Prostate gland (tissue), 2 donors: Measurements from ENCODE around the gene SLC22A17. TPM values are rescaled to one million over a fixed set of nuclear protein-coding genes. Genes with fewer than 3 reads are reported as not detected.
"Not testable (repeated sequence)": the region's sequence is repeated elsewhere in the genome, so short reads cannot be mapped to it uniquely, and the experiment has no call there.

Experiments
- DNase-seq: peaks from one replicate; pipeline ENCODE4 v3.0.0-alpha.2; 2019; ENCODE audit warnings: low spot score
- H3K27ac ChIP-seq, 2 donors: fragments of 200-600 bp; sonication (generic); 2 replicates each; pipeline ENCODE4 v1.5.1; 2017 to 2019
- H3K27me3 ChIP-seq: fragments of 200-600 bp; sonication (generic); replicated peaks from 2 replicates; pipeline ENCODE4 v1.5.1; 2019; ENCODE audit not compliant: insufficient read depth
- H3K36me3 ChIP-seq, 2 donors: fragments of 200-600 bp; sonication (generic); 1 replicate in 1 of 2; 2 replicates in 1 of 2; pipeline versions ENCODE4 v1.5.1 to v1.8.1; 2017 to 2019
- H3K4me1 ChIP-seq: fragments of 200-600 bp; sonication (generic); replicated peaks from 2 replicates; pipeline ENCODE4 v1.5.1; 2019
- H3K4me3 ChIP-seq, 2 donors: fragments of 200-600 bp; sonication (generic); 2 replicates each; pipeline ENCODE4 v1.5.1; 2017 to 2019
- H3K9me3 ChIP-seq: fragments of 200-600 bp; sonication (generic); 2 replicates; pipeline ENCODE4 v1.5.1; 2017
- POLR2A ChIP-seq: fragments of 450-650 bp; IDR thresholded peaks from one replicate; pipeline ENCODE4 v1.6.1; 2016; ENCODE audit warnings: antibody characterized with exemption, mild to moderate bottlenecking
- POLR2AphosphoS5 ChIP-seq: sonication (generic); formaldehyde crosslinking; IDR thresholded peaks from one replicate; pipeline ENCODE4 v1.6.1; 2017; ENCODE audit warnings: antibody characterized with exemption
- WGBS: methylation state at CpG from one replicate; pipeline ENCODE4 v1.1.5; 2018; 5-methylcytosine and 5-hydroxymethylcytosine counted together
- intact Hi-C: fragments of 100-400 bp; cut with DNase I; formaldehyde crosslinking; loops from one replicate; pipeline ENCODE4 v1.14.2; 2022
- total RNA-seq, 2 donors: library from RNA; depleted of rRNA; stranded (reverse); fragments of >200 nt; gene quantifications; one replicate each; pipeline ENCODE4 v1.1.0, GENCODE V29; 2016
- TF ChIP-seq, protein P1 (sequence below), 4 experiments: fragments of 200-600 bp in 2 of 4; fragments of 450-650 bp in 2 of 4; sonication (generic) in 2 of 4; IDR thresholded peaks; 1 replicate in 3 of 4; 2 replicates in 1 of 4; pipeline ENCODE4 v1.5.1; 2016 to 2019; ENCODE audit warnings: antibody characterized with exemption in 4 of 4, mild to moderate bottlenecking in 2 of 4, moderate library complexity in 2 of 4

Gene SLC22A17
- total RNA-seq, 2 donors from 2014 or later: 207 to 351 TPM

DNA sequence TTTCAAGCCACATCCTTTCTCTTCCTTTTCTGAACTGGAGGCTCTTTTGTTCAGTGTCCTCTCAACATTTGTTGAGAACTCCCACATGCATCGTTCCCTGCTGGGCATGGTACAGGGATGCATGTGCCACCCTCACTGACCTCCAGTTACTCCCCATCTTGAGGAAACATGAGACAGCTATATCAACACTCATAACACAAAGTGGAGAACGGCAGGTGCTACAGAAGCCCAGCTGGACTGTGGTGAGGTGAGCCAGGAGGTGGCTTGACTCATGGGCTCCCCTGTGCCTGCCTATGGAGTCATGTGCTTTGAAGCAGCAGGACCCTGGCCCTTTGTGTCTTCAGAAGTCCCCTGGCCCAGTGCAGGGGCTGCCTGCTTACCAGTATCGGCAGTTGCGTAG, 45.7 kb upstream of the SLC22A17 start:
- intact Hi-C loops: no loop called here
- DNase-seq: no peak
- no peak overlapping the region for H3K27ac ChIP-seq
- 74% methylated on average over 4 of the region's 4 CpGs for WGBS
- no peak overlapping the region for H3K4me3 ChIP-seq
- no peaks in the 10 kb centered on the region for H3K4me1 ChIP-seq
- TF ChIP-seq POLR2A (no peak), POLR2AphosphoS5 (no peak)
- TF ChIP-seq, protein P1, sequence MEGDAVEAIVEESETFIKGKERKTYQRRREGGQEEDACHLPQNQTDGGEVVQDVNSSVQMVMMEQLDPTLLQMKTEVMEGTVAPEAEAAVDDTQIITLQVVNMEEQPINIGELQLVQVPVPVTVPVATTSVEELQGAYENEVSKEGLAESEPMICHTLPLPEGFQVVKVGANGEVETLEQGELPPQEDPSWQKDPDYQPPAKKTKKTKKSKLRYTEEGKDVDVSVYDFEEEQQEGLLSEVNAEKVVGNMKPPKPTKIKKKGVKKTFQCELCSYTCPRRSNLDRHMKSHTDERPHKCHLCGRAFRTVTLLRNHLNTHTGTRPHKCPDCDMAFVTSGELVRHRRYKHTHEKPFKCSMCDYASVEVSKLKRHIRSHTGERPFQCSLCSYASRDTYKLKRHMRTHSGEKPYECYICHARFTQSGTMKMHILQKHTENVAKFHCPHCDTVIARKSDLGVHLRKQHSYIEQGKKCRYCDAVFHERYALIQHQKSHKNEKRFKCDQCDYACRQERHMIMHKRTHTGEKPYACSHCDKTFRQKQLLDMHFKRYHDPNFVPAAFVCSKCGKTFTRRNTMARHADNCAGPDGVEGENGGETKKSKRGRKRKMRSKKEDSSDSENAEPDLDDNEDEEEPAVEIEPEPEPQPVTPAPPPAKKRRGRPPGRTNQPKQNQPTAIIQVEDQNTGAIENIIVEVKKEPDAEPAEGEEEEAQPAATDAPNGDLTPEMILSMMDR (IDR thresholded peaks at IDR 0.05): no peak
- H3K9me3 ChIP-seq: no peaks in the 10 kb centered on the region
- no peaks in the 10 kb centered on the region for H3K36me3 ChIP-seq
- H3K27me3 ChIP-seq: no peaks in the 10 kb centered on the region

DNA sequence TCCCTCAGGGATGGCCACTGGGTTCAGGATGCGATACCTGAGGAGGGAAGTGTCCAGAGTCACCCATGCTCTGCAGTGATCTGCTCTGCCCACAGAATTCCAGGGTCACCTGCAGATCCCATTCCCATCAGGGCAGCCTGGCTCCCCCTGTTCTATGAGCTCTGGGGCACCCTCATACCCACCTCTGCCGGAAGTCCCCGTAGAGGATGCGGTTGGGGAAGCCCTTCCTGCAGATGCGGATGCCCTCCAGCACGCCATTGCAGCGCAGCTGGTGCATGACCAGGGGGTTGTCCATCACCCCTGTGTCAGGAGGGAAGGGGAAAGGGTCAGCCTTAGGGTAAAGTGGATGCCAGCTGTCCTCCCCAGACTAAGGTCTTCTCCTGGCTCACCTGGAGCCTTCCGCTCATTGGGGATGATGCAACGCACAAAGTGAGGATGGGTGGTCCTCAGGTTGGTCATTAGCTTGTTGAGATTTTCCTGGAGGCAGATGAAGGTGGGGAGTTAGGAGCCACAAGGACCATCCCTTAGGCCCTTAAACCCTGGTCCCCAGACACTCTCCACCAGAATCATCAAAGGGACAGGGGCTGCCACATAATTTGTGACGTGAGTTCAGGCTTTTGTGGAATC, 44.2 kb upstream of the SLC22A17 start:
- WGBS: 96% methylated on average over 10 of the region's 10 CpGs
- Histone ChIP-seq H3K27me3 (no peaks in the 10 kb centered on the region), H3K27ac (no peak overlapping the region), H3K4me3 (no peak overlapping the region), H3K9me3 (no peaks in the 10 kb centered on the region), H3K4me1 (no peaks in the 10 kb centered on the region), H3K36me3 (no peaks in the 10 kb centered on the region)
- intact Hi-C loops: no loop called here
- no peak for DNase-seq
- TF ChIP-seq, protein P1 (IDR thresholded peaks at IDR 0.05): no peak
- TF ChIP-seq POLR2AphosphoS5: no peak
- no peak for TF ChIP-seq POLR2A

DNA sequence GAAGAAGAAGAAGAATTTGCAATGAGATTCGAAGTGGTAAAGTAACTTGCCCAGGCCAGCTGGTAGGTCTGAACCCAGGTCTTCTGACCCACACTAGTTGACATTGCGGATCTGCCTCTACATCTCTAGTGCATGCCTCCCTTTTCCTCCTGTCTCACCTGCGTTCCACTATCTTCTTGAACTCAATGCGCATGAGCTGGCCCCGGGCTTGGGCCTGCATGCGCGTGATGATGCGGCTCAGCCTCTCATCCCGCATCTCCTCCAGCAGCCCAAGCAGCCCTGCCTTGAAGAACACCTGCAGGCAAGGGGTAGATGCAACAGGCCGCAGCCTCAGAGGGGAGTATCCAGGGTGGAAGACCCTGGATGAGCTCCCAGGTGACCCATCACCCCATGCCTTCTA, 43.4 kb upstream of the SLC22A17 start:
- DNase-seq: no peak

DNA sequence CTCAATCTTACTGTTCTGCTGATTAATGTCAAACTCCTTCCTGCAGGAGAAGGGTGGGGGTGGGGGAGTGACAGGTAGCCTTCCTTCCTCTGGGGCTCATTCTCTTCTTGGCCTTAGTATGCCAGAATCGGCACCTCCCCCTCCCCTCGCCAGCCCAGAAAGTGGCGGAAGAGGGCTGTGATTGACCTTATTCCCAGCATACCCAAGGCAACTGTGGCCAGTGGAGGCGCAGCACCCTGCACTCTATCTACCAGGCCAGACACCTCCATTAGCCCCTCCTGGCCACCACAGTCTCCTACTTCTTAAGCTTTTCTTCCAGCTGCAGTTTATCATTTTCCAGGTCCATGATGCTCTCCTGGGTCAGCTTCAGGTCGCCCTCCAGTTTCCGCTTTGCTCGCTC, 39.9 kb upstream of the SLC22A17 start:
- H3K36me3 ChIP-seq: no peaks in the 10 kb centered on the region
- H3K9me3 ChIP-seq: no peaks in the 10 kb centered on the region
- no peaks in the 10 kb centered on the region for H3K4me1 ChIP-seq
- 73% methylated on average over 7 of the region's 7 CpGs for WGBS
- H3K27me3 ChIP-seq: no peaks in the 10 kb centered on the region
- no peak overlapping the region for H3K27ac ChIP-seq
- TF ChIP-seq POLR2AphosphoS5 (no peak), POLR2A (no peak)
- TF ChIP-seq, protein P1 (IDR thresholded peaks at IDR 0.05): no peak
- intact Hi-C loops: no loop called here
- no peak overlapping the region for H3K4me3 ChIP-seq
- DNase-seq: no peak

More for the DNA sequence above, 43.4 kb upstream of the SLC22A17 start:
- no peaks in the 10 kb centered on the region for H3K36me3 ChIP-seq
- WGBS: 90% methylated on average over 10 of the region's 10 CpGs
- H3K4me3 ChIP-seq: no peak overlapping the region
- intact Hi-C loops: no loop called here
- TF ChIP-seq, protein P1 (IDR thresholded peaks at IDR 0.05): no peak
- TF ChIP-seq POLR2A (no peak), POLR2AphosphoS5 (no peak)
- no peaks in the 10 kb centered on the region for H3K4me1 ChIP-seq
- no peaks in the 10 kb centered on the region for H3K9me3 ChIP-seq
- no peaks in the 10 kb centered on the region for H3K27me3 ChIP-seq
- no peak overlapping the region for H3K27ac ChIP-seq

DNA sequence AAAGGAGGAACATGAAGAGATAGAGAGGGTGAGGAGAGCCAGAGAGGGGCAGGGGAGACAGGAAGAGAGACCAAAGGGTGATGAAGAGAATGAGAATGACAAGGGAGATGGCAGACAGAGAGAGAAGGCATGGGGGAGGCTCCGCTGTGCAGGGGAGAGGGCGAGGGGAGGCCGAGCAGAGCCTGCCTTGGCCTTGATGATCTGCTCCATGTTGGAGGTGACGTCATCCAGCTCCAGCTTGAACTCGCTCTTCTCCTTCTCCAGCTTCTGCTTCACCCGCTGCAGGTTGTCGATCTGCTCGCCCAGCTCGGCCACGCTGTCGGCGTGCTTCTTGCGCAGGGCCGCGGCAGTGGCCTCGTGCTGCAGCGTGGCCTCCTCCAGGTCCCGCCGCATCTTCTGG, 37.2 kb upstream of the SLC22A17 start:
- intact Hi-C loops, DNase-seq, H3K4me3 ChIP-seq, H3K9me3 ChIP-seq, H3K27me3 ChIP-seq, H3K36me3 ChIP-seq, H3K27ac ChIP-seq, H3K4me1 ChIP-seq: not testable (repeated sequence)
- WGBS: 85% methylated on average over 5 of the region's 19 CpGs
